Neural crest cell (in vitro differentiated cells): ENCODE results near the gene MCC. TPM values are rescaled to one million over a fixed set of nuclear protein-coding genes. Genes with fewer than 3 reads are reported as not detected.

Source experiments
- DNase-seq: peaks from one replicate; pipeline ENCODE4 v3.0.0; 2021; ENCODE audit warnings: low read depth, mixed read lengths, low spot score
- H3K27ac Mint-ChIP-seq: one replicate; pipeline ENCODE4 v1.8.0; 2021; ENCODE audit warnings: mild to moderate bottlenecking, mixed read lengths; ENCODE audit not compliant: unreplicated experiment
- H3K27me3 Mint-ChIP-seq: 2 replicates; pipeline ENCODE4 v1.8.0; 2021; ENCODE audit warnings: low read depth, mild to moderate bottlenecking, mixed read lengths
- H3K36me3 Mint-ChIP-seq: 2 replicates; pipeline ENCODE4 v1.8.0; 2021; ENCODE audit warnings: low read depth, mild to moderate bottlenecking, mixed read lengths
- H3K4me1 Mint-ChIP-seq: 2 replicates; pipeline ENCODE4 v1.8.0; 2021; ENCODE audit warnings: mixed read lengths
- H3K4me3 Mint-ChIP-seq: one replicate; pipeline ENCODE4 v1.8.0; 2021; ENCODE audit warnings: mild to moderate bottlenecking, mixed read lengths
- H3K9me3 Mint-ChIP-seq: 2 replicates; pipeline ENCODE4 v1.8.0; 2021; ENCODE audit warnings: mixed read lengths
- CTCF ChIP-seq: fragments of 200-600 bp; sonication (generic); conservative IDR thresholded peaks from 2 replicates; pipeline ENCODE4 v1.5.0; 2021; ENCODE audit warnings: antibody characterized with exemption, mild to moderate bottlenecking
- total RNA-seq: library from RNA; stranded (reverse); gene quantifications from 2 replicates; pipeline ENCODE4 v1.2.1, GENCODE V29; 2021

MCC gene
- total RNA-seq, 1 donor from 2014 or later, result 10.8 TPM

DNA sequence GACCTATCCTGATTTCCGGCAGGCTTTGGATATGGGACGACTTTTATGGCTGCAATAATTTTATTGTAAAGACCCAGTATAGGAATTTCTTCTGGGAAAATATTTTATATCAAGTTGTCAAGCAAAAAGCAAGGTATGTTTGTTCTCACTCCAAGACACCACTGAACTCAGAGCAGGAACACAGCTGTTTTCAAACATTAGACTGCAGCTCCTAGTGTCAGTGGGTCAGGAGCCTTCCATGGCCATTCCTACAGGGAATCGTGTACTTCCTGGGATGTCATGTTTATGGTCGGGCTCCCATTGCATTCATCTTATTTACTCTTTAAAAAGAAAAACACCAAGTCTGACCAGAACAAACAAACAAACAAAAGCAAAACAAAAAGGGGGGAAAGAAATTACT lies 278.8 kb downstream of the MCC start:
- H3K9me3 Mint-ChIP-seq, result no peaks in the 10 kb centered on the region
- peaks cover 19% of the 10 kb centered on the region for H3K4me1 Mint-ChIP-seq
- no peak overlapping the region for H3K4me3 Mint-ChIP-seq
- DNase-seq, result no peak
- H3K27me3 Mint-ChIP-seq, result peaks cover 64% of the 10 kb centered on the region
- peaks cover 2% of the 10 kb centered on the region for H3K36me3 Mint-ChIP-seq
- H3K27ac Mint-ChIP-seq, result no peak overlapping the region
- TF ChIP-seq CTCF, result no peak

DNA sequence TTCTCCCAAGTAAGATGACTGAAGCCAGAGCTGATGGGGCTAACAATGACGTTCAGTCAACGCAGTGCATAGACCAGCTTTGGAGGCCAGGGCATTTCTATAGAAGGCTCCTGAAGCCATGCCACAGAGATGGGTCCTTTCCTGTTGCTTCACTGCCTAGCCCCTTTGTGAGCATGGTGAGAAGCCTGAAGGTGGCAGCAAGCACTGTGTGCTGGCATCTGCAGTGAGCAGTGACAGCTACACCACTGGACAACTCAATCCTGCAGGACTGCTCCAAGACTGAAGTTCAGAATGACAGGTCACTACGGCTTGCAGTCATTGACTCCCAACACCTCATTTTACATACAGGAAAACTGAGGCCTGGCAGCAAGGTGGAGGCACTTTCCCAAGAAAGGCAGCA lies 282.4 kb downstream of the MCC start:
- TF ChIP-seq CTCF, result no peak
- H3K36me3 Mint-ChIP-seq, result peaks cover under 1% of the 10 kb centered on the region
- no peak overlapping the region for H3K27ac Mint-ChIP-seq
- H3K27me3 Mint-ChIP-seq, result peaks cover 72% of the 10 kb centered on the region
- H3K4me3 Mint-ChIP-seq, result no peak overlapping the region
- no peaks in the 10 kb centered on the region for H3K9me3 Mint-ChIP-seq
- H3K4me1 Mint-ChIP-seq, result peaks cover 53% of the 10 kb centered on the region
- DNase-seq, result no peak

GRCh38 chr5:113205323-113205722 lies 282.9 kb downstream of the MCC start:
- H3K27ac Mint-ChIP-seq, result no peak overlapping the region
- no peak for DNase-seq
- H3K4me1 Mint-ChIP-seq, result peaks cover 57% of the 10 kb centered on the region
- no peak overlapping the region for H3K4me3 Mint-ChIP-seq
- H3K27me3 Mint-ChIP-seq, result peaks cover 68% of the 10 kb centered on the region
- H3K36me3 Mint-ChIP-seq, result no peaks in the 10 kb centered on the region
- H3K9me3 Mint-ChIP-seq, result no peaks in the 10 kb centered on the region
- TF ChIP-seq CTCF, result no peak

- Mint-ChIP-seq H3K27me3 (peaks cover 63% of the 10 kb centered on the region), H3K4me1 (peaks cover 64% of the 10 kb centered on the region), H3K9me3 (no peaks in the 10 kb centered on the region), H3K36me3 (no peaks in the 10 kb centered on the region), H3K4me3 (no peak overlapping the region), H3K27ac (no peak overlapping the region)
- TF ChIP-seq CTCF, result no peak
- DNase-seq, result no peak
These were observed 283.6 kb downstream of the MCC start for GRCh38 chr5:113204525-113205161.

GRCh38 chr5:113203916-113204315 lies 284.3 kb downstream of the MCC start:
- Mint-ChIP-seq H3K4me3 (peak overlapping the region; percentile 82), H3K4me1 (peaks cover 70% of the 10 kb centered on the region), H3K27me3 (peaks cover 56% of the 10 kb centered on the region), H3K9me3 (no peaks in the 10 kb centered on the region), H3K27ac (no peak overlapping the region), H3K36me3 (no peaks in the 10 kb centered on the region)
- DNase-seq, result no peak
- no peak for TF ChIP-seq CTCF
